Stimulated activated CD4-positive, alpha-beta T cell treated with anti-CD3 and anti-CD28 coated beads, Interleukin-1b, Interleukin-23, amount 100 ng/mL, for 24 hours (primary cell): ENCODE results near the gene DERA.
"Not testable (repeated sequence)": the region's sequence is repeated elsewhere in the genome, so short reads cannot be mapped to it uniquely, and the experiment has no call there.

Experiments used
- DNase-seq, 4 experiments: peaks; one replicate each; pipeline ENCODE4 v3.0.0-alpha.2; 2020; ENCODE audit warnings: low read depth in 4 of 4, low spot score in 1 of 4

The DERA gene

GRCh38 chr12:15910864-15911721, at the start of gene DERA:
Gene DERA, plus strand, starts transcription at chr12:15911332. Its CDS starts 52 bp downstream, at chr12:15911384.
- peak; percentile 25 to 45 (median 26) for DNase-seq

- DNase-seq: no peak
Observed at GRCh38 chr12:15861404-15861803, 49.7 kb upstream of the DERA start.

- DNase-seq: no peak
Observed at GRCh38 chr12:15862840-15863239, 48.3 kb upstream of the DERA start.

- DNase-seq: no peak
Observed at GRCh38 chr12:15863372-15863771, 47.8 kb upstream of the DERA start.

GRCh38 chr12:15863984-15864383, 47.1 kb upstream of the DERA start:
- no peak for DNase-seq

- DNase-seq: no peak
Observed at GRCh38 chr12:15868186-15868585, 42.9 kb upstream of the DERA start.

- DNase-seq: no peak
Observed at GRCh38 chr12:15873556-15873955, 37.6 kb upstream of the DERA start.

- not testable (repeated sequence) for DNase-seq
Observed at GRCh38 chr12:15874556-15875145, 36.5 kb upstream of the DERA start.

- no peak for DNase-seq
Observed at GRCh38 chr12:15875863-15876262, 35.3 kb upstream of the DERA start.

GRCh38 chr12:15879413-15879812, 31.7 kb upstream of the DERA start:
- no peak for DNase-seq

GRCh38 chr12:15880721-15881120, 30.4 kb upstream of the DERA start:
- DNase-seq: no peak

- peak; percentile 80 to 94 (median 89) for DNase-seq
Observed at GRCh38 chr12:15882118-15882971, 28.8 kb upstream of the DERA start, which contains the start of gene STRAP. Gene STRAP, plus strand, starts transcription at chr12:15882387. Its CDS starts 321 bp downstream, at chr12:15882708.

- no peak for DNase-seq
Observed at GRCh38 chr12:15883536-15883935, 27.6 kb upstream of the DERA start.

GRCh38 chr12:15886372-15887042, 24.6 kb upstream of the DERA start:
- DNase-seq: no peak

GRCh38 chr12:15887043-15887817, 23.9 kb upstream of the DERA start:
- DNase-seq: no peak

- DNase-seq: no peak
Observed at GRCh38 chr12:15892645-15893259, 18.4 kb upstream of the DERA start.

GRCh38 chr12:15893260-15893659, 17.9 kb upstream of the DERA start:
- DNase-seq: no peak

GRCh38 chr12:15896867-15897266, 14.3 kb upstream of the DERA start:
- no peak for DNase-seq

GRCh38 chr12:15897433-15897832, 13.7 kb upstream of the DERA start:
- DNase-seq: no peak
